HG02938 (cell line): ENCODE measurements around the gene NUDT9.

Experiments
- ATAC-seq: cut with Tn5 transposase; IDR thresholded peaks from one replicate; pipeline ENCODE4 v1.9.1; 2021; ENCODE audit warnings: mild to moderate bottlenecking, moderate library complexity; ENCODE audit not compliant: unreplicated experiment

The NUDT9 gene

GRCh38 chr4:87505862-87506261 lies 83.5 kb downstream of the NUDT9 start:
- no peak for ATAC-seq

DNA sequence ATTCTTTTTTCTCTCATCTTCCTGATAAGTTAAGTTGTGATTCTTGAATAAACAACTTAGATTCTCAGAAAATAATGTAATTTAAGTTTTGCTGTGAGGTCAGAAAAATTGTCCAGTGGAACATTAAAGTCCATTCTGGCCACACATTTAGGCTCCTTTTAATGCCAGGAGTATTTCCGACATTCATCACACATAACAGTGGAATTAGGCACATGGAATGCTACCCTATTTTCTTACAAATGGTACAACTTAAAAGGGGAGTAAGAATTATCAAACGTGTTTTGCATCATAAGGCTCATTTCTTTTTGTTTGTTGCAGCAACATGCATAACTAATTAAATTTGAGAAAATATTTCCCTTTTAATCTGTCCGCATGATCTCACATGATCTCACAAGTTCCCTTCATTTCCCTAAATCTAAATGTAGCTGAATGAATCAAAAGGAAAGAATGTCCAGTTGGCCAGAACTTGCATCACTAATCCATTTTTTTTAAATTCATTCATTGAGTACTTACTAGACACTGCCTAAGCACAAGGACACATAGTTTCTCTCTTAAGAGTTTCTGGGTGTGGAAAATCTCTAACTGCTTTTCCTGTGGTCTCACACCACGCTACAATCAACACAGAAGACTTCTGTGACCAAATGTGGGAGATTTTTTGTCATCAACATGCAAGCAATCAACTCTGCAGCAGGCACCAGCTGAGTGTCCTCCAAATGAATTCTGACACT lies 84.8 kb downstream of the NUDT9 start:
- no peak for ATAC-seq
